K562 (cell line): Measurements from ENCODE around the gene HRAS. TPM values are rescaled to one million over a fixed set of nuclear protein-coding genes. Genes with fewer than 3 reads are reported as not detected.

Experiments used
- KDM4B ChIP-seq, 2 experiments: fragments of 450-650 bp in 1 of 2; sonication (generic) in 1 of 2; IDR thresholded peaks; 2 replicates each; pipeline ENCODE4 v1.6.1; 2016 to 2017; ENCODE audit warnings: borderline replicate concordance in 2 of 2, antibody characterized with exemption in 1 of 2, low read depth in 1 of 2, mild to moderate bottlenecking in 1 of 2
- NFATC3 ChIP-seq: fragments of 450-650 bp; IDR thresholded peaks from 2 replicates; pipeline ENCODE4 v1.6.1; 2017; ENCODE audit warnings: mild to moderate bottlenecking
- NR2C2 ChIP-seq, 2 experiments: fragments of 200-800 bp in 1 of 2; sonication (Bioruptor generic) in 1 of 2; sonication (generic) in 1 of 2; formaldehyde crosslinking in 1 of 2; IDR thresholded peaks; 2 replicates each; pipeline versions ENCODE4 v1.6.1 to v1.8.0; 2016 to 2022; ENCODE audit warnings: mild to moderate bottlenecking in 1 of 2, missing compliant biosample characterization in 1 of 2, missing genetic modification characterization in 1 of 2, missing genetic modification reagents in 1 of 2
- NRF1 ChIP-seq, 2 experiments: fragments of 450-650 bp; IDR thresholded peaks in 1 of 2; conservative IDR thresholded peaks in 1 of 2; 2 replicates each; pipeline ENCODE4 v1.6.1; 2014; ENCODE audit warnings: mild to moderate bottlenecking in 2 of 2
- PTRF ChIP-seq: fragments of 450-650 bp; IDR thresholded peaks from 2 replicates; pipeline ENCODE4 v1.6.1; 2016; ENCODE audit warnings: mild to moderate bottlenecking, missing genetic modification characterization, missing compliant biosample characterization
- polyA plus RNA-seq, 8 experiments: library from polyadenylated mRNA; depleted of rRNA in 4 of 8; stranded (reverse) in 5 of 8; unstranded in 3 of 8; fragments of >200 nt; fragmentation: Nextera tagmentation in 2 of 8; fragmentation: Illumina TruSeq in 1 of 8; extraction: Ambion mirVana in 2 of 8; extraction: Trizol in 1 of 8; gene quantifications; 2 replicates each; pipeline versions ENCODE4 v1.2.1 to v1.2.3, GENCODE V29; 2011 to 2014; ENCODE audit warnings: inconsistent platforms in 1 of 8, missing spikeins in 1 of 8
- total RNA-seq, 7 experiments: library from RNA; depleted of rRNA in 6 of 7; stranded (reverse); fragments of >200 nt in 6 of 7; fragmentation: Illumina TruSeq in 2 of 7; extraction: Trizol in 2 of 7; gene quantifications; 2 replicates each; pipeline versions ENCODE4 v1.2.1 to v1.2.3, GENCODE V29; 2011 to 2021; ENCODE audit warnings: low replicate concordance in 1 of 7
- TF ChIP-seq, protein P1 (sequence below): fragments of 250-450 bp; sonication (Bioruptor Pico); IDR thresholded peaks from 2 replicates; pipeline ENCODE4 v1.5.1; 2021; ENCODE audit warnings: mild to moderate bottlenecking
- TF ChIP-seq, protein P2 (sequence below): sonication (generic); formaldehyde crosslinking; IDR thresholded peaks from 2 replicates; pipeline ENCODE4 v1.4.0; 2020; ENCODE audit warnings: mild to moderate bottlenecking, missing genetic modification reagents

The HRAS gene
- total and polyA plus RNA-seq, 9 of the 15 experiments (the other 6 are each of a cell fraction or from before 2014, with no cell fraction given), result 2.8 to 73.5 (median 29.6) TPM

DNA sequence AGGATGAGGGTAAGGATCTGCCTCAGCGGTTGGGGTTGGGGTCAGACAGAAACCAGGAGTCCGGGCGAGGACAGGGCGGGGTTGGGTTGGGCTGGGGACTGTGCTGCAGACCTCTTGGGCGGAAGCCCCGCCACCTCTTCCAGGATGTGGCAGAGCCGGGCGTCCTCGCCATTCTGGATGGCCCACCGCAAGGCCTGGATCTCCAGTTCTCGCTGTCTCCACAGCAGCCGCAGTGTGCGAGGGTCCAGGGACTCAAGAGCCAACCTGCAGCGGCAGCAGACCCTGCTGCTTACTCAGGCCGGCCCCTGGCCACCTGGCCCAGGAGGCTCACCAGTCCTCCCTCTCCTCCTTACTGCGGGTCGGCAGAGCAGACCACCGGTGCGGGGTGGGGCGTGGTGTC lies 23.1 kb upstream of the HRAS start (continued):
- TF ChIP-seq, protein P1, sequence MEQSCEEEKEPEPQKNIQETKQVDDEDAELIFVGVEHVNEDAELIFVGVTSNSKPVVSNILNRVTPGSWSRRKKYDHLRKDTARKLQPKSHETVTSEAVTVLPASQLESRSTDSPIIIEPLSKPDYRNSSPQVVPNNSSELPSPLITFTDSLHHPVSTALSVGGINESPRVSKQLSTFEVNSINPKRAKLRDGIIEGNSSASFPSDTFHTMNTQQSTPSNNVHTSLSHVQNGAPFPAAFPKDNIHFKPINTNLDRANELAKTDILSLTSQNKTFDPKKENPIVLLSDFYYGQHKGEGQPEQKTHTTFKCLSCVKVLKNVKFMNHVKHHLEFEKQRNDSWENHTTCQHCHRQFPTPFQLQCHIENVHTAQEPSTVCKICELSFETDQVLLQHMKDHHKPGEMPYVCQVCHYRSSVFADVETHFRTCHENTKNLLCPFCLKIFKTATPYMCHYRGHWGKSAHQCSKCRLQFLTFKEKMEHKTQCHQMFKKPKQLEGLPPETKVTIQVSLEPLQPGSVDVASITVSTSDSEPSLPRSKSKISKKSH (CRISPR knock-in tag), result no peak
- no peak for TF ChIP-seq NRF1 (conservative IDR thresholded peaks at IDR 0.05 in 1 of 2, IDR thresholded peaks at IDR 0.05 in 1 of 2)
- no peak for TF ChIP-seq NFATC3
- TF ChIP-seq, protein P2, sequence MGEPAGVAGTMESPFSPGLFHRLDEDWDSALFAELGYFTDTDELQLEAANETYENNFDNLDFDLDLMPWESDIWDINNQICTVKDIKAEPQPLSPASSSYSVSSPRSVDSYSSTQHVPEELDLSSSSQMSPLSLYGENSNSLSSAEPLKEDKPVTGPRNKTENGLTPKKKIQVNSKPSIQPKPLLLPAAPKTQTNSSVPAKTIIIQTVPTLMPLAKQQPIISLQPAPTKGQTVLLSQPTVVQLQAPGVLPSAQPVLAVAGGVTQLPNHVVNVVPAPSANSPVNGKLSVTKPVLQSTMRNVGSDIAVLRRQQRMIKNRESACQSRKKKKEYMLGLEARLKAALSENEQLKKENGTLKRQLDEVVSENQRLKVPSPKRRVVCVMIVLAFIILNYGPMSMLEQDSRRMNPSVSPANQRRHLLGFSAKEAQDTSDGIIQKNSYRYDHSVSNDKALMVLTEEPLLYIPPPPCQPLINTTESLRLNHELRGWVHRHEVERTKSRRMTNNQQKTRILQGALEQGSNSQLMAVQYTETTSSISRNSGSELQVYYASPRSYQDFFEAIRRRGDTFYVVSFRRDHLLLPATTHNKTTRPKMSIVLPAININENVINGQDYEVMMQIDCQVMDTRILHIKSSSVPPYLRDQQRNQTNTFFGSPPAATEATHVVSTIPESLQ (CRISPR knock-in tag), result no peak
- TF ChIP-seq NR2C2 (CRISPR knock-in tag; IDR thresholded peaks at IDR 0.05), result no peak
- no peak for TF ChIP-seq NR2C2 (tag; IDR thresholded peaks at IDR 0.05)
- no peak for TF ChIP-seq PTRF
- TF ChIP-seq KDM4B (IDR thresholded peaks at IDR 0.05; ENCODE audit: borderline replicate concordance in 2 of 2, low read depth in 1 of 2), result no peak
